GM12878 (cell line): ENCODE measurements around the gene EGF. TPM values are rescaled to one million over a fixed set of nuclear protein-coding genes. Genes with fewer than 3 reads are reported as not detected.

Source experiments
- BCLAF1 ChIP-seq: fragments of 450-650 bp; IDR thresholded peaks from 2 replicates; pipeline ENCODE4 v1.6.1; 2017; ENCODE audit warnings: antibody characterized with exemption, mild to moderate bottlenecking, moderate library complexity
- BMI1 ChIP-seq: fragments of 450-650 bp; IDR thresholded peaks from 2 replicates; pipeline ENCODE4 v1.6.1; 2016; ENCODE audit warnings: mild to moderate bottlenecking, moderate library complexity, borderline replicate concordance
- CEBPZ ChIP-seq: fragments of 150-350 bp; IDR thresholded peaks from 2 replicates; pipeline ENCODE4 v1.6.1; 2016; ENCODE audit warnings: low read depth, low read length
- CHD4 ChIP-seq: fragments of 200-600 bp; sonication (generic); IDR thresholded peaks from 2 replicates; pipeline ENCODE4 v1.6.1; 2016; ENCODE audit warnings: mild to moderate bottlenecking
- EP300 ChIP-seq, 2 experiments: fragments of 150-350 bp in 1 of 2; IDR thresholded peaks; 2 replicates each; pipeline ENCODE4 v1.6.1; 2011 to 2012; ENCODE audit warnings: low read depth in 2 of 2, low read length in 2 of 2, borderline replicate concordance in 1 of 2, improper control_type of control experiment in 1 of 2, inconsistent platforms in 1 of 2; ENCODE audit not compliant: control insufficient read depth in 1 of 2
- HDGF ChIP-seq: fragments of 450-650 bp; IDR thresholded peaks from 2 replicates; pipeline ENCODE4 v1.6.1; 2016; ENCODE audit warnings: antibody characterized with exemption
- IKZF2 ChIP-seq, 2 experiments: fragments of 450-650 bp; IDR thresholded peaks; 2 replicates each; pipeline ENCODE4 v1.6.1; 2017; ENCODE audit warnings: mild to moderate bottlenecking in 2 of 2, moderate library complexity in 2 of 2
- JUNB ChIP-seq: IDR thresholded peaks from 2 replicates; pipeline ENCODE4 v1.6.1; 2016; ENCODE audit warnings: antibody characterized with exemption, mild to moderate bottlenecking
- MLLT1 ChIP-seq: fragments of 450-650 bp; IDR thresholded peaks from 2 replicates; pipeline ENCODE4 v1.6.1; 2016; ENCODE audit warnings: mild to moderate bottlenecking
- NKRF ChIP-seq: fragments of 450-650 bp; conservative IDR thresholded peaks from 2 replicates; pipeline ENCODE4 v1.6.1; 2017; ENCODE audit warnings: mild to moderate bottlenecking, moderate library complexity
- NR2C2 ChIP-seq: IDR thresholded peaks from 2 replicates; pipeline ENCODE4 v1.6.1; 2011; ENCODE audit warnings: borderline replicate concordance, low read depth; ENCODE audit not compliant: control insufficient read depth, insufficient read length
- POU2F2 ChIP-seq: IDR thresholded peaks from 3 replicates; pipeline ENCODE4 v1.6.1; 2011; ENCODE audit warnings: low read depth, mild to moderate bottlenecking, low read length, borderline replicate concordance
- RELB ChIP-seq: fragments of 450-650 bp; IDR thresholded peaks from 2 replicates; pipeline ENCODE4 v1.6.1; 2017; ENCODE audit warnings: low read depth, mild to moderate bottlenecking, moderate library complexity
- RUNX3 ChIP-seq: IDR thresholded peaks from 2 replicates; pipeline ENCODE4 v1.6.1; 2012; ENCODE audit warnings: low read length, inconsistent platforms
- SMAD1 ChIP-seq: fragments of 450-650 bp; IDR thresholded peaks from 2 replicates; pipeline ENCODE4 v1.6.1; 2018; ENCODE audit warnings: mild to moderate bottlenecking, low read depth; ENCODE audit not compliant: partially characterized antibody
- SMC3 ChIP-seq: IDR thresholded peaks from 2 replicates; pipeline ENCODE4 v1.6.1; 2011; ENCODE audit warnings: low read length, improper control_type of control experiment, borderline replicate concordance
- TCF12 ChIP-seq: IDR thresholded peaks from 2 replicates; pipeline ENCODE4 v1.6.1; 2011; ENCODE audit warnings: low read depth, mild to moderate bottlenecking, low read length
- ZNF274 ChIP-seq: IDR thresholded peaks from one replicate; pipeline ENCODE4 v1.8.0; 2011; ENCODE audit not compliant: insufficient read length, insufficient read depth
- polyA plus RNA-seq, 11 experiments: library from polyadenylated mRNA; depleted of rRNA in 4 of 11; unstranded in 6 of 11; stranded (reverse) in 5 of 11; fragments of >200 nt; fragmentation: Nextera tagmentation in 4 of 11; fragmentation: Illumina TruSeq in 1 of 11; extraction: Ambion mirVana in 4 of 11; extraction: Trizol in 1 of 11; gene quantifications; 1 replicate in 1 of 11; 2 replicates in 10 of 11; pipeline versions ENCODE4 v1.2.1 to v1.2.3, GENCODE V29; 2011 to 2016; ENCODE audit warnings: inconsistent platforms in 2 of 11, missing spikeins in 2 of 11, low read depth in 1 of 11
- total RNA-seq, 4 experiments: library from RNA; depleted of rRNA in 3 of 4; stranded (reverse); fragments of >200 nt in 3 of 4; fragmentation: Illumina TruSeq in 1 of 4; extraction: Trizol in 1 of 4; gene quantifications; 2 replicates each; pipeline versions ENCODE4 v1.2.1 to v1.2.3, GENCODE V29; 2013 to 2021

Gene EGF
- total and polyA plus RNA-seq, 10 of the 15 experiments (the other 5 are each of a cell fraction or from before 2014, with no cell fraction given) = 0.02 to 0.90 (median 0.19) TPM; not detected in 4

- no peak for TF ChIP-seq SMC3
- no peak for TF ChIP-seq HDGF
- TF ChIP-seq MLLT1 = no peak
- TF ChIP-seq RELB = peak; percentile 85
- no peak for TF ChIP-seq BCLAF1
- no peak for TF ChIP-seq ZNF274
- no peak for TF ChIP-seq NR2C2
- 0 out of 2 replicates have a peak, but pooled peaks have one; percentile 15 for TF ChIP-seq JUNB
- no peak for TF ChIP-seq NKRF
- peak; percentile 16; the same call in 1 of the 3 replicates for TF ChIP-seq POU2F2
- peak; percentile 88 for TF ChIP-seq RUNX3
- no peak for TF ChIP-seq CEBPZ
- TF ChIP-seq IKZF2 (IDR thresholded peaks at IDR 0.05) = peak; percentile 81 to 91
- no peak for TF ChIP-seq SMAD1
- no peak for TF ChIP-seq CHD4
- TF ChIP-seq EP300 (IDR thresholded peaks at IDR 0.05; ENCODE audit: borderline replicate concordance in 1 of 2, control insufficient read depth in 1 of 2, low read depth in 2 of 2, low read length in 2 of 2) = 0 out of 4 replicates have a peak, but pooled peaks of 1 of the 2 experiments have one; percentile 31
- TF ChIP-seq BMI1 = no peak
- TF ChIP-seq TCF12 = peak; percentile 72; the same call in 1 of the 2 replicates
These were observed 142.6 kb downstream of the EGF start (continued) for GRCh38 chr4:110055158-110055768.
